ENCODE results near the gene WFS1.

Gene WFS1

DNA sequence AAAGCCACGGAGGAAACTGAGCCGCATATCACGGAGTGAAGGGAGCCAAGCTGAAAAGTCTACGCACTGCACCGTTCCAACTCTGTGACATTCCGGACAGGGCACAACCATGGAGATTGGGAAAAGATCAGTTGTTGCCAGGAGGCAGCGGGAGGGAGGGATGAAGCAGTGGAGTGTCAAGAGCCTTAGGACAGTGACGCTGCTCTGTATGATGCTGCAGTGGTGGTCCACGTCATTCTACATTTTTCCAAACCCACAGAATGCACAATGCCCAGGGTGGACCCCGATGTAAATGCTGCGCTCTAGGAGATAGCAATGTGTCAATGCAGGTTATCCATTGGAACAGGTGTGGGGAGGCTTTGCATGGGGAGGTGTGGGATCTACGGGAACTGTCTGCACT lies 7.5 kb upstream of the WFS1 start:
- no peak for DNase-seq

DNA sequence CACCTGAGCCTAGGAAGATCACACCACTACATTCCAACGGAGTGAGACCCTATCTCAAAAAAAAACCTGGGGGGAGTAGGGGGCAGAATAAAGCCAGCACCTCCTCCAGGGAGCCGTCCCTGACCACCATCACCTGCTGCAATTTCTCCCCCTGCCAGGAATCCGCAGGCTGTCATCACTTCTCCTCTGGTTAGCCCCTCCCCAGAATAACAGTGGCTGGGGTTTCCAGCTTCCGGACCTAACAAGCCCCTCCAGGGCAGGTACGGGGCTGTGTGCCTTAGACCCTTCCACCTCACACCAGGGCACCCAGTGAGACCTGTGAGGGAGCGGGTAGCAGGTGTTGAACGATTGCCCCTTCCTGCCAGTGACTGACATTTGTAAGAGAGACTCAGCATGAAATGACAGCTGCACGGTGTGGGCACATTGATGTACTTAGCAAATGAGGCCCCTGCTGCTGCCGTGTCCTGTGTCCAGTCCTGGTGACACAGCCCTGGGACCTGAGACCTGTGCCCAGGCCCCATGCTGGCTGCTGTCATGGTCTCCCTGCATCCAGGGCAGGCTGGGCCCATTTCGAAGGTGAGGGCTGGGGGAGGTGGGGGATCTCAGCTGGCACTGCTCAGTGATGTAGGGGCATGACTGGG lies 6.7 kb upstream of the WFS1 start:
- no peak for DNase-seq

DNA sequence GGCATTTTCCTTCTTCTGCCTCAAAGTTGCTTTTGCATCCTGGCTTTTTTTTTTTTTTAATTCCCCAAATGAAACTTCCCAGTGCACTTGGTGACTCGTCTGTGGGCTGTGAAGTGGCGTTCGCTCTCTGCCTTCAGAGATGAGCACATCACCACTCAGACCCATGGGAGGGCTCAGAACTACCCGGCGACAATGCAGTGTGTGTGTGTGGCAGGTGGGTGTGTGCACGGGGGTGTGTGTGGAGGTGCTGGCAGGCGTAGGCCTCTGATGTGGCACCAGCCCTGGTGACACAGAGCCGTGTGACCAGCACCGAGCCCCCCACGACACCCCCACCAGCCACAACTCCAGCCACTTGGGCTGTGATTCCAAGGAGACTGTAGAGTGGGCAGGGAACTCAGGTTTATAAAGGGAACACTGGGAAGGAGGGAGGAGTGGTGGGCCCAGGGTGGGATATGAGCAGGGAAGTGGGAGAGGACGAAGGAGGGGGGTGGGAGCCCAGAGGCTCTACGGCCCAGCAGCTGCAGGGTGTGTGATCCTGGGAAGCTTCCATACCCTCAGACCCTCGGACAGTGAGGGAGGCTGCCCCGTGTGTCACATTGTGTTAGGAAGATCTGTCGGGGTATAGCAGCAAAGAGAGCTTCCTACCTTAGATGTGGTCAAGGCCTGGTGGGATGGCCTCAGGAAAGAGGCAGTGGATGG lies 6.0 kb upstream of the WFS1 start:
- DNase-seq = no peak

DNA sequence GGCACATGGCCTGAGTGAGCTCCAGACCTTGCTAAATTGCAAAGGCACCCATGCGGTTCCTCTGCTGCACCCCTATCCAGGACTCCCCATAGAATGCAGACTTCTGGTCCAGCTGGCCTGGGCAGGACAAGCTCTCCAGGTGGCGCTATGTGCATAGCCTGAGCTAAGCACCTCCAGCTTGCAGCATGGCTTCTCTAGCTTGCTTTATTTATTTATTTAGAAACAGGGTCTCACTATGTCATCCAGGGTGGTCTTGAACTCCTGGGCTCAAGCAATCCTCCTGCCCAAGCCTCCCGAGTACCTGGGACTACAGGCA lies 5.5 kb upstream of the WFS1 start:
- DNase-seq = no peak

DNA sequence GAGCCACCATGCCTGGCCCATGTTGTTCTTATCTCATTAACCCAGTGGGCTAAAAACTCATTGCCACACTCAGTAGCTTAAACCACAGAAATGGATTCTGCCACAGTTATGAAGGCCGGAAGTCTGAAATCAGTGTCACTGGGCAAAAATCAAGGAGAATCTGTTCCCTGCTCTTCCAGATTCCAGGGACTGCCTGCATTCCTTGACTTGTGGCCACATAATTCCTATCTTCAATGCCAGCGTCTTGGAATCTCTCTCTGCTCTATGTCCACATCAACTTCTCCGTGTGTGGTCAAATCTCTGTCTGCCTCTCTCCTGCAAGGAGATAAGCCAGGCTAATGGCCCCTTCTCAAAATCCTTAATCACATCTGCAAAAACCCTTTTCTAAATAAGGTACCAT lies 4.1 kb upstream of the WFS1 start:
- no peak for DNase-seq

DNA sequence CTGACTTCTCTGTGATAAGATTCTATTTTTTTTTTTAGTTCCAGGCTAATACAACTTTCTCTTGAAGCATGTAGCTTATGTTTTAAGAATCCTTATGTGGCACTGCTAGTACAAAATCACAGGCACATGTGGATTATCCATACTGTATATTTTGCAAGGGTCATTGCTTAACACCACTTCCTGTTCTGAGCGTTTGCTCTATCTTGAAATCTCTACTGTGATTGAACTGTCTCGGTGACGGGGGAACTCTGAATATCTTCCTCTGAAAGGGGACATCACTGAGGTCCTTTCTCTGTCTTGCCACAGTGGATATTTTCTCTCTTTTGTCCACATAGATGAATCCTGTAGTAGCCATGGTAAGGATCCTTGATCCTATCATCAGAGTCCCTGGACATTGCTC lies 2.1 kb upstream of the WFS1 start:
- no peak for DNase-seq

DNA sequence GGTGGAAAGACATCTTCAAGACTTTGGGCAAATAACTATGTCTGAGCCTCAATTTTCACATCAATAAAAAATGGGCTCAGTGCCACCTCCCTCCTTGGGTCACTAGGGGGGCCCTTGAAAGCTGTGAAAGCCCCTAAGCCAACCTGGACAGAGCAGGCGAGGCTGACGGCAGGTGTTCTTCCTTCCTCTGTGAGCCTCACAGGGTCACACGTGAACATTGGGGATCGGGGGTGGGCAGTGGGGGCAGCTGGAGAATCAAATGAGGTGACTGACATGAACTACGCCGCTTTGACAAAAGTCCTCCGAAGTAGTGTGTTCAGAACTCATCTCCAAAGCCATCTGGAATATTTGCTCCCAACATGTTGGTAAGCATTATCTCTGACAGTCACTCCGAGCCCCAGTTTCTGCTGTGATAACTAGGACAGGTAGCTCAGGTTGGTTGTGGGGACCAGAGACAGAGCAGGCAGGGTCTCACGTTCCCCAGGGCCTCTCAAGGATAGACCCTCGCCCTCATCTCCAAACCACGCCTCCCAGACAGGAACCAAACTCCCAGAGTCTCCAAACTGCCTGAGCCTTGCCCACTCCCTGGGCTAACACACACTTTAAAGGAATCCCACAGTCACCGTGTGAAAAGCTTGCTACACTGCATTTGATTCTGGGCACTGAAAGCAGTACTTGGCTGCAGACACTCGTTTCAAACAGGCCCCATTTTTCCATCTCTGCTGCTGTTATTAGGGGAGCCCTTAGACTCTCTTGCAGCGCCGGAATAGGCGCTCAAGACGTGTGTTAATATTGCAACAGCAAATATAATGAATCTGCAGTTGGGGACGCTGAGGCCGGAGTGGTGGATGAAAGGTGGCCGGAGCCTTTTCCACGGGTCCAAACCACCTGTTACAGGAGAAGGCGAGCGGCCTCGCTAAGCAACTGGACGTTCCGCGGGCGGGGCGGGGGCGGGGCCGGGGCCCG lies 717 bp upstream of the WFS1 start:
- no peak for DNase-seq

DNA sequence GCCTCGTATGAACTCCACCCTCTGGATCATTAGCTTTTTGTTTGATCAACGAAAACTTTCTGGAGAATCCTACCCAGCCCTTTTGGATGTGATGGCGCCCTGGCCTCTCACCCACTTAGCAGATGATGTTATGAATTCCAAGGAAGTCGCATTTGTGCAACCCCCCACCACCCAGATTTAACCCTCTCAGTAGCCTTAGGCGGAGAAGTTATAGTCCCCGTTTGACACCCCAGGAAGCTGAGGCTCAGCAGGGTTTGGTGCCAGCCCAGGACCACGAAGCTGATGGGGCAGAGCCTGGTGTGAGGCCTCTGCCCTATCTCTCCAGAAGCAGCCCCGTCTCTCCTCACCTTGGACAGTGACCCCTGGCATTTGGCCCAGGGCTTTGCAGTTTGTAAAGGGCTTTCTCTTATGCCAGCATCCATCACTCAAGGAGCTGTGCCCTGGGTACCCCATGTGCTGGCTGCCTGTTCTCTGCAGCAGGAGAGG lies 1.0 kb downstream of the WFS1 start:
- DNase-seq = no peak

DNA sequence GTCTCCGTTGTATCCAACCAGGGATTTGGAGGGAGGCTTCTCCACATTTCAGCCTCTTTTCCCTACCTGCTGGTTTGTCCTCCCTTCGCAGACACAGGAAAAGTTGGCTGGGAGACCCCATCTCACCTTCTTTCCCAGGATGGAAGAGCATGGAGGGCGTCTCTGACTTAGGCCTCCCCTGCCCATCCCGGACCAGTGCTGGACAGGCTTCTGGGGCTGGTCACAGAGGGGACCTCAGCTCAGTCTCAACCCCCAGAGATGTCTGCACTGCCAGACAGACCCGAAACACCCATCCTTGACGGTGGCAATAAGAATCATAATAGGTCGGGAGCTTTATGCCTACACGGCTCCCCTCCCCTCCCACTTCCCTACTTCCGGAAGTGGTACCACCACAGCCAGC lies 1.6 kb downstream of the WFS1 start:
- DNase-seq = no peak

DNA sequence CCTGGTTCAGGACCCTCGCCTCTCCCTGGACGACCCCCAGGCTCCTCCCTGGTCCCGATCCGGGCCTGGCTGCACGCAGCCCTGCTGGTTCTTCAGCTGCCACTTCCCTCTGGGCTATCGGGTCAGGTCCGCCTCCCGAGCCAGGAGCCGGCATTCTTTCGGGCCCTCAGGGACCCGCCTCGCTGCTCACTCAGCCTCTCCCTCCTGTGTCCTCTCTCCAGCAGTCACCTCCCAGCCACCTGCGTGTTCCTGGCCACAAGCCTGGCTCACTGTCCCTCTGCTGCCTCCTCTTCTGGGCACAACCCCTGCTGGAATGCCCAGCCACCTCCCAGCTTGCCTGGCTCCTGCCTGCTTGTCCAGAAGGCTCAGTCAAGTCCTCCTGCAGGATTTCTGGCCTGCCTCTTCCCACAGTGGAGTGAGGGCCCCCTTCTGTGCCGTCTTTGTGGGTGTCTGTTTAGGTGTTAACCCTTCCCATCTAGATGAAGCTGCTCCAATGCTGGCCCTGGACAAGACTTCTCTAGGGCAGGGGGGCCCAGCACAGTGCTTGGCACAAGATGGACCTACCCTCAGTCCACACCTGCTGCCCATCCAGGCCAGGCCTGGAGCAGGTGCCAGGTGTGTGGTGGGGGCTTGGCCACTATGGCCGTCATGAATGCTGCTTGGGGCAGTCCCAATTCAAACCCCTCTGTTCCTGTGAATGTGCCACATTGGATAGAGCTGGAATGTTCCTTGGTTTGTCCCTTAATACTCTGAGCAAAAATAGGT lies 2.2 kb downstream of the WFS1 start:
- DNase-seq = no peak

DNA sequence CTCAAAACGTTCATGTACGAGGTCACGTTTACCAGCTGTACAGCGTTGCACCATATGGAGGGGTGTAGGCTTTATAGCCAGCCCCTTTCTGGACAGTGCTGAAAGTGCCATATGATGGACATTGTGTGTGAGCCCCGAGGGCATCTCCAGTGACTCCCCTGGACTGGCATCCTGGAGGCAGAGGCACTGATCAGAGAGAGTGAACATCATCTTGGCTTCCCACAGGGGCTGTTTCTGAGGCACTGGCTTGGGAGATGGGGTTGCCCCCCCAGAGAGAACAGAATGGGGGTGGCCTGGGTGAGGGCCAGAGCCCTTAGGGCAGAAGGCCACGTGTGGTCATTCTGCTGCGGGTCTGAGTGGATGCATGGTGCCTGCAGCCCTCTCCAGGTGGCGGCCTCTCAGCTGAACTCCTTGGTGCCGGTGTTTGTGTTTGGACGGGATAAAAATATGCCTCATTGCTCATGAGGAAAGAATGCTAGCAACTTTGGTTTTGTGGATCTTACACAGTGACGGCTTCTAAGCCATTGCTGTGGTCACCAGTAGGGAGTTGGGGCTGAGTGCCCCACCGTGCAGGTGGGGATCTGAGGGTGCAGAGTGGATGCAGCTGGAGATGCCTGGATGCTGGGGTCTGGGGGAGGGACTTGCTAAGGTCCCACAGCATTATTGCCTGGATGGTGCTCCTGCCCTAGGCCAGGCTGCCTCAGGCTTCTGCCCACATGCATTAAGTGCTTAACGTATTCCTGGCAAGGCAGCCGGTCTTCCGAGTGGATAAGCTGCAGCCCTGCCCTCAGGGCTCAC lies 3.4 kb downstream of the WFS1 start:
- no peak for DNase-seq

DNA sequence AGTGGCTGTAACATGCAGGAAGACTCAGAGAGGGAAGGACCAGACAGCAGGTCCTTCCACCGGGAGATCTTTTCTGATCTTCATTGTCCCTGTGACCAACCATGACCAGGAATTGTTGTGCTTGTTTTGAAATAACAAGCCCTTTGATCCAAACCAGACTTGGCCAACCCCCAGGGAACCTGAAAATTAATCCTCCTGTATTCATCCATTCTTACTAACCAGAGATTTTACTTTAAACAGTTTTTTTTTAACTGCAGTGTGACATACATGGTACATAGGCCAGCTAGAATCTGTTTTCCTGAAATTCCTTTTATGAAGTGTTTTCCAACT lies 4.0 kb downstream of the WFS1 start:
- no peak for DNase-seq

DNA sequence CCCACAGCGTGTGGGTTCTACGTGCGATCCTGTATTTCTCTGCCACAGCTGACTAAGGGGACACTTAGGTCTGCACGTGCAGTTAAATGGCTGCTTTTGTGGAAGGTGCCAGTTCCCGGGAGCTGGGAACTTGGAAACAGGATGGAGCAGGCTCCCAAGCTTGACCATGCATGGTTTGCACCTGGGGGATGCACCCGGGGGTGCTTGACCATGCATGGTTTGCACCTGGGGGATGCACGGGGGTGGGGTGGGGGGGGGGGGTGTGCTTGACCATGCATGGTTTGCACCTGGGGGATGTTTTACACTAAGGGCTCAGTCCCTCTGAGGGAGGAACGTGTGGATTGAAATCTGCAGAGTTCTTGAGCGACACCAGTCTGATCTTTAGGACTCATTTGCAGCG lies 5.7 kb downstream of the WFS1 start:
- DNase-seq = no peak

DNA sequence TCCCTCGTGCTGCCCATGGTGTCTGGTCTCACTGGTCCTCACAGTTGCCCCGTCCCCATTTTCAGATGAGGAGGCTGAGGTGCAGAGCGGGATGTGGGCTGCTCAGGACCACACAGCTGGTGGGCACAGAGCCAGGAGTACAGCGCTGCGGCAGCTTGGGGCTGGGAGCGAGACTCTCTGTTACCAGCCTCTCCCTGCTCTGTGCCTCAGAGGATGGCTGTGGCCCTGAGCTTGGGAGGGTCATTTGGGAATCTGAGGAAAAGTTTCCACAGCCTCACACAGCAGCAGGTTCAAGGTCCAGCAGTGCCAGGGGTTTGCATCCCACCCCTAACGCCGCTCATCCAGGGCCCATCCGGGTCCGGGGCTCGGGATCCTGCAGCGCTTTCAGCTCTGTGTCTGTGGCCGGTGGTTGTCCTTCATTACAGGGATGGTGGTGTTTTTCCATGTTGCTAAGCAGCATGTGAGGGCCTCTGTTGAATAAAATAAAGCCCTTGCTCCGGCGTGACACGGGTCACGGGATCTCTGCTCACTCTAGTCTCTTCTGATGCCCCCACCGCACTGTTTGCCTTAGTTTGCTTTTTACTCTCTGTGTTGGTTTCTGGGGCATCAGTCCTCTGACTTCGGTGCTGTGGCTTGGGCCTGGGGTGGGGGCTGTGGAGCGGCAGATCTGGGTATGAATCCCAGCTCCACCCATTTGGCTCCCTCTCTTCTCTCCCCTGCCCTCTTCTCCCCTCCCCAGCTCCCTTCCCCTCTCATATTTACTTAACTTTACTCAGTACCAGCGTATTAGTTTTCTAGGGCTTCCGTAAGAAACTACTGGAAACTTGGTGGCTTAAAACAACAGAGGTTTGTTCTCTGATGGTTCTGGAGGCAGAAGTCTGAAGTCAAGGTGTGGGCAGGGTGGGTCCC lies 6.5 kb downstream of the WFS1 start:
- DNase-seq = no peak

DNA sequence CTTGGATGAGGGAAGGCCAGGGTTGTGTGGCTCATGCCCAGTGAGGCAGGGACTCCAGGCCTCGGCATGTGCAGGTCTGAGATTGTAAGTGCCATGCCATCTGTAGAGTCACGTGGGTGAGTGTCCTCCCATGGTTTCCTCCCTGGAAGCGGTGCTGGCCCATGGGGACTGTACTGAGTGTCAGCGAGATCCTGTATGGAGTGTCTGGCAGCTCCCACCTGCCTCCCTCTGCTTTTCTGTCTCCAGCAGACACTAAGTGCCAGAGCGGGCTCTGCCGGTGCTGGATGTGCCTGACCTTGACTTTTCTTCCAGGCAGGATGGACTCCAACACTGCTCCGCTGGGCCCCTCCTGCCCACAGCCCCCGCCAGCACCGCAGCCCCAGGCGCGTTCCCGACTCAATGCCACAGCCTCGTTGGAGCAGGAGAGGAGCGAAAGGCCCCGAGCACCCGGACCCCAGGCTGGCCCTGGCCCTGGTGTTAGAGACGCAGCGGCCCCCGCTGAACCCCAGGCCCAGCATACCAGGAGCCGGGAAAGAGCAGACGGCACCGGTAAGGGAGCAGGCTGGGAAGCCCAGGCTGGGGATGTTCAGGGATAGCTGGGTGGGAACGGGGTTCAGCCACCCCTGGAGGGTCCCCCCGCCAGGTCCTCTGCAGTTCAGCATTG lies 7.6 kb downstream of the WFS1 start:
- no peak for DNase-seq

DNA sequence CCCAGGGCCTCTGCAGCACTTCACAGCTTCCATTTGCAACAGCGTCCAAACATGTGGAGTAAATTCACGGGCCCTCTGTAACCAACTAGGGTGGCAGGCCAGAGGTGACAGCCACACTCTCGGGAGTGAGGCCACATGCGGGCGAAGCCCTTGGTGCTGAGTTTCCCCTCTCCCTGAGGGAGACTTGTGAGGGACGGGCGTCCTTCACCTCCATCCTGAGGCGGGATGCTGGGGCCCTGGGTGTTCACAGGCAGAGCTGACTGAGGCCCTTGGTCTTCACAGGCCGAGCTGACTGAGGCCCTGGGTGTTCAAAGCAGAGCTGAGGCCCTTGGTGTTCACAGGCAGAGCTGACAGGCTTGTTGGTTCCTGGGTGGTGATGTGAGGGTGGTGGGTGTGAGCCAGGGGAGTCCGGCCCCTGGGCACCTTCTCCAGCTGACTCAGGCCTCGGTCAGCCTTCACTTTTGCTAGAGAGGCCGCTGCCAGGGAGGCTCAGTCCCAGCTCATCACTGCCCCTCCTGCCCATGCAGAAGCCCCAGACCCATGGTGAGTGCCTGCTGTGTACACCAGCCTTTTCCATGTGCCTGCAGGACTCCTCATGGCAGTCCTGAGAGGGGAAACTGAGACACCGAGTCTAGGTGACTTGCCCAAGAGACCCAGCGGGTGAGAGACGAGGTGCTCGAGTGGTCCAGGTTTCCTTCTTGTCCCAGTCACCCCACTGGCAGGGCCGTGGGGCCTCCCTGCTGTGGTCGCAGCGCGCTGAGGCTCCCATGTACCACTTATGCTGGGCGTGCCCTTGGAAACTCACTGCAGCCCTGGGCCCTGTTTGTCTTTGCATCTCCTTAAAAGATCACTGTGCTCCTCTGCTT lies 8.5 kb downstream of the WFS1 start:
- DNase-seq = no peak

DNA sequence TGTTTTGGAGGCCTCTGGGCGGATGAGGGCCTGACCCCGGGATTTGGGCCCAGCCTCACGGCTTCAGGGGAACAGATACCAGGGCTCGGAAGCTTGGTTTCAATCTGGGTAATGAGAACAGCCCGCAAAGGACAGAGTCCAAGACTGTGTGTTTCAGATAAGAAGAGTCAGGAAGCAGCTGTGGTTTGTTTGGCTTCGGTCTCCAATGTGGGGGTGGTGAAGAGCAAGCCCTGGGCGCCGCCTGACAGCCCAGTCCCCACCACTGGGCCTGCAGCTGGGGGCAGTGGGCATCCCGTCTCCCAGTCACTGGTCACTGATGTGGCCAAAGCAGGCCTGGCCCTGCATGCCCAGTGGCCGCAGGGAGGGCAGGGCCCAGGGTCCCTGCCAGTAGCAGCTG lies 9.1 kb downstream of the WFS1 start:
- no peak for DNase-seq

DNA sequence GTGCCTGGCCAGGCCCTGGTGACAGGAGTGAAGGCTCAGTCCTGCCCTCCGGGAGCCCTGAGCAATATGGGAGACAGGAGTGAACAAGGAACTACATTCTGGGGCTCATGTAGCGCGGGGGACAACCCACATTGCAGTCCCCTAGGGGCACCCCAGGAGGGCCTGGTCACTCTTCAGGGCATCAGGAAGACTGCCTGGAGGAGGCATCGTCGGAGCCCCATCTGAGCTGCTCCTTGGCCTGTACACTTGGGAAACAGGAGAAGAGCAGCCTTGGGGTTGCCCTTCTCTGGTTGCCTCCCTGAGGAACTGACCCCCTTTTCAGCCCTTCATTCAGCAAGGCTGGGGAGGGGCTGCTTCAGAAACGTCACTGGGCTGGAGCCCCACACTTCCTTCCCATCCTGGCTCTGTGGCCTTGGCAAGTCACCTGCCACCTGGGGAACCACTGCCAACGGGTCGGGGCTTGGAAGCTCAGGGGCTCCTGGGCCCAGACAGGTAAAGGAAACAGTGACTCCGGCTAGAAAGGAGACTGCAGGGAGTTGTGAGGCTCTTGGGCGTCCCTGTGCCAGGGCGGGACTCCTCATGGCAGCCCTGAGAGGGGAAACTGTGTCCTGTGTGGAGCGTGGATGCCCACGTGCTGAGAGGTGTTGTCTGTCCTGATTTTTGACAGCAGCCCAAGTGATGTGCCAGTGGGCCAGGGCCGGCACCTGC lies 10.1 kb downstream of the WFS1 start:
- DNase-seq = no peak

DNA sequence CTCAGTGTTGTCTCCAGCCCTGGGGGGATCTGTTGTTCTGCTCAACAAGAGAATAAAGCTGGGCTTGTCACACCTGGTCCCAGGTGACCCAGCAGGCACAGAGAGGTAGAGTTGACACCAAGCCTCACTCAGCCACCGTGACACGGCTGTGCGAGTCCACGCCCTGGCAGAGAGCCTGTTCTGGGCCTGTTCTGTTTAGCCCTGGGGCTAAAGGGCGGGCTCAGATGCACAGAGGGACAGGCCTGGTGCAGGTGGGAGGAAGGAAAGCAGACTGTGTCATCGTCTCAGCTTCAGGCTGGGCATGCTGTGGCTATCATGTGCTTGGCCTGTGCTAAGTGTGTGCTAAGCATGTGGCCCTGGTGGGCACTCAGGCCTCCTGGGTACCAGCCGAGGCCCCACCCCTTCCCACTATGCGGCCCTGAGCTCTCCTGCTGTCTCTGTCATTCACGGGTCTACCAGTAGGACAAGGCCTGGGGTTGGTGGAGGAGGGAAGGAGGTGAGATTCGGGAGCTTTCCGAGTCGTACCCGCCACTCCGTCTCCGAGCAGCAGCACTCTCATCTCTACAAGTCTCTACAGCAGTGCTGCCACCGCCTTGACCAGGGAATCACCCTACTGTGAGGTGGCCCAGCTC lies 10.8 kb downstream of the WFS1 start:
- no peak for DNase-seq

Measured in activated effector memory CD4-positive, alpha-beta T cell treated with Interleukin-2 at 50 U/mL for 16 hours (primary cell).